Measurements from ENCODE around the gene WDR88. TPM values are rescaled to one million over a fixed set of nuclear protein-coding genes. Genes with fewer than 3 reads are reported as not detected.

WDR88 gene
- total and polyA plus RNA-seq, 4 donors, result 0.08 TPM; not detected in 2

DNA sequence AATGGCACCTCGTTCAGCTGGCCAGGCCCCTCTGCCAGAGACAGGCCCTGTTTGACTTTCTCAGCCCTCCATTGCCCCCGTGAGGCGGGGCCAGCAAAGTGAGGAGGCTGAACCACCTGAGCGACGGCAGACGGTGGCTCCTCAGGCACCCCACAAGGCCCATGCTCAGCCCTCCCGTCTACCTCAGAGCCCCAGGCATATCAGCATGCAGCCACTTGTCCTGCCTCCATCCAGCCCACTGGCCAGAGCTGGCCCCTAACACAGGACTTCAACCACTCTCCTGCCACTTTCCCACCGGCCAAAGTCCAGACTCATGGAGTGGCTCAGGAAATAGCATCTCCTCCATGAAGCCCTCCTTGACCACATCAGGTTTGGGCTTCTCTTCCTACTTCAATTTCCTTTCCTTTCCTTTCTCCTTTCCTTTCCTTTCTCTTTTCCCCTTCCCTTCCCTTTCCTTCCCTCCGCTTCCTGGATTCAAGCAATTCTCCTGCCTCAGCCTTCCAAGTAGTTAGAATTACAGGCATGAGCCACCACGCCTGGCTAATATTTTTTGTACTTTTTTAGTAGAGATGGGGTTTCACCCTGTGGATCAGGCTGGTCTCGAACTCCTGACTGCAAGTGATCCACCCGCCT is 84.4 kb downstream of the WDR88 start:
- no peaks in the 10 kb centered on the region for H3K36me3 ChIP-seq (ENCODE audit: control insufficient read depth in 4 of 4, insufficient read depth in 3 of 4, low read depth in 1 of 4, low read length in 3 of 4)
- WGBS, result 80% methylated on average over 12 of the region's 12 CpGs
- peaks cover 2 to 13% (median 8%) of the 10 kb centered on the region in 4 donors for H3K4me1 ChIP-seq (ENCODE audit: control insufficient read depth in 4 of 4, insufficient read depth in 4 of 4, low read length in 3 of 4)
- no peak overlapping the region for H3K27ac ChIP-seq (ENCODE audit: low read depth in 1 of 2, low read length in 2 of 2)
- H3K9ac ChIP-seq (ENCODE audit: low read depth in 1 of 2, low read length in 2 of 2), result no peak overlapping the region
- DNase-seq (ENCODE audit: low spot score), result no peak
- H3K27me3 ChIP-seq (ENCODE audit: control insufficient read depth in 4 of 4, insufficient read depth in 4 of 4, low read length in 3 of 4), result no peaks in the 10 kb centered on the region
- no peak overlapping the region for H3K4me3 ChIP-seq (ENCODE audit: low read depth in 1 of 3, low read length in 3 of 3)
- H3K9me3 ChIP-seq (ENCODE audit: control insufficient read depth in 4 of 4, low read length in 3 of 4), result no peaks in the 10 kb centered on the region
- TF ChIP-seq, protein P1, sequence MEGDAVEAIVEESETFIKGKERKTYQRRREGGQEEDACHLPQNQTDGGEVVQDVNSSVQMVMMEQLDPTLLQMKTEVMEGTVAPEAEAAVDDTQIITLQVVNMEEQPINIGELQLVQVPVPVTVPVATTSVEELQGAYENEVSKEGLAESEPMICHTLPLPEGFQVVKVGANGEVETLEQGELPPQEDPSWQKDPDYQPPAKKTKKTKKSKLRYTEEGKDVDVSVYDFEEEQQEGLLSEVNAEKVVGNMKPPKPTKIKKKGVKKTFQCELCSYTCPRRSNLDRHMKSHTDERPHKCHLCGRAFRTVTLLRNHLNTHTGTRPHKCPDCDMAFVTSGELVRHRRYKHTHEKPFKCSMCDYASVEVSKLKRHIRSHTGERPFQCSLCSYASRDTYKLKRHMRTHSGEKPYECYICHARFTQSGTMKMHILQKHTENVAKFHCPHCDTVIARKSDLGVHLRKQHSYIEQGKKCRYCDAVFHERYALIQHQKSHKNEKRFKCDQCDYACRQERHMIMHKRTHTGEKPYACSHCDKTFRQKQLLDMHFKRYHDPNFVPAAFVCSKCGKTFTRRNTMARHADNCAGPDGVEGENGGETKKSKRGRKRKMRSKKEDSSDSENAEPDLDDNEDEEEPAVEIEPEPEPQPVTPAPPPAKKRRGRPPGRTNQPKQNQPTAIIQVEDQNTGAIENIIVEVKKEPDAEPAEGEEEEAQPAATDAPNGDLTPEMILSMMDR (IDR thresholded peaks at IDR 0.05; ENCODE audit: low read depth, low read length, missing input control), result no peak
- TF ChIP-seq, protein P2, sequence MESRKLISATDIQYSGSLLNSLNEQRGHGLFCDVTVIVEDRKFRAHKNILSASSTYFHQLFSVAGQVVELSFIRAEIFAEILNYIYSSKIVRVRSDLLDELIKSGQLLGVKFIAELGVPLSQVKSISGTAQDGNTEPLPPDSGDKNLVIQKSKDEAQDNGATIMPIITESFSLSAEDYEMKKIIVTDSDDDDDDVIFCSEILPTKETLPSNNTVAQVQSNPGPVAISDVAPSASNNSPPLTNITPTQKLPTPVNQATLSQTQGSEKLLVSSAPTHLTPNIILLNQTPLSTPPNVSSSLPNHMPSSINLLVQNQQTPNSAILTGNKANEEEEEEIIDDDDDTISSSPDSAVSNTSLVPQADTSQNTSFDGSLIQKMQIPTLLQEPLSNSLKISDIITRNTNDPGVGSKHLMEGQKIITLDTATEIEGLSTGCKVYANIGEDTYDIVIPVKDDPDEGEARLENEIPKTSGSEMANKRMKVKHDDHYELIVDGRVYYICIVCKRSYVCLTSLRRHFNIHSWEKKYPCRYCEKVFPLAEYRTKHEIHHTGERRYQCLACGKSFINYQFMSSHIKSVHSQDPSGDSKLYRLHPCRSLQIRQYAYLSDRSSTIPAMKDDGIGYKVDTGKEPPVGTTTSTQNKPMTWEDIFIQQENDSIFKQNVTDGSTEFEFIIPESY (IDR thresholded peaks at IDR 0.05), result no peak
- TF ChIP-seq, protein P3, sequence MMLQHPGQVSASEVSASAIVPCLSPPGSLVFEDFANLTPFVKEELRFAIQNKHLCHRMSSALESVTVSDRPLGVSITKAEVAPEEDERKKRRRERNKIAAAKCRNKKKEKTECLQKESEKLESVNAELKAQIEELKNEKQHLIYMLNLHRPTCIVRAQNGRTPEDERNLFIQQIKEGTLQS (IDR thresholded peaks at IDR 0.05), result no peak
- TF ChIP-seq YY1 (IDR thresholded peaks at IDR 0.05) (no peak), FOXA1 (IDR thresholded peaks at IDR 0.05) (no peak), HNF4A (conservative IDR thresholded peaks at IDR 0.05) (no peak), HNF4G (IDR thresholded peaks at IDR 0.05) (no peak), EGR1 (IDR thresholded peaks at IDR 0.05; ENCODE audit: low read depth in 2 of 2) (no peak), JUND (IDR thresholded peaks at IDR 0.05) (no peak), RAD21 (IDR thresholded peaks at IDR 0.05) (no peak), GABPA (IDR thresholded peaks at IDR 0.05 in 1 of 2, conservative IDR thresholded peaks at IDR 0.05 in 1 of 2) (no peak), TAF1 (conservative IDR thresholded peaks at IDR 0.05) (no peak), NR2F2 (IDR thresholded peaks at IDR 0.05) (no peak), SP1 (IDR thresholded peaks at IDR 0.05) (no peak), RXRA (IDR thresholded peaks at IDR 0.05) (no peak)
- TF ChIP-seq, protein P4, sequence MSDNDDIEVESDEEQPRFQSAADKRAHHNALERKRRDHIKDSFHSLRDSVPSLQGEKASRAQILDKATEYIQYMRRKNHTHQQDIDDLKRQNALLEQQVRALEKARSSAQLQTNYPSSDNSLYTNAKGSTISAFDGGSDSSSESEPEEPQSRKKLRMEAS (IDR thresholded peaks at IDR 0.05), result no peak
- TF ChIP-seq, protein P5, sequence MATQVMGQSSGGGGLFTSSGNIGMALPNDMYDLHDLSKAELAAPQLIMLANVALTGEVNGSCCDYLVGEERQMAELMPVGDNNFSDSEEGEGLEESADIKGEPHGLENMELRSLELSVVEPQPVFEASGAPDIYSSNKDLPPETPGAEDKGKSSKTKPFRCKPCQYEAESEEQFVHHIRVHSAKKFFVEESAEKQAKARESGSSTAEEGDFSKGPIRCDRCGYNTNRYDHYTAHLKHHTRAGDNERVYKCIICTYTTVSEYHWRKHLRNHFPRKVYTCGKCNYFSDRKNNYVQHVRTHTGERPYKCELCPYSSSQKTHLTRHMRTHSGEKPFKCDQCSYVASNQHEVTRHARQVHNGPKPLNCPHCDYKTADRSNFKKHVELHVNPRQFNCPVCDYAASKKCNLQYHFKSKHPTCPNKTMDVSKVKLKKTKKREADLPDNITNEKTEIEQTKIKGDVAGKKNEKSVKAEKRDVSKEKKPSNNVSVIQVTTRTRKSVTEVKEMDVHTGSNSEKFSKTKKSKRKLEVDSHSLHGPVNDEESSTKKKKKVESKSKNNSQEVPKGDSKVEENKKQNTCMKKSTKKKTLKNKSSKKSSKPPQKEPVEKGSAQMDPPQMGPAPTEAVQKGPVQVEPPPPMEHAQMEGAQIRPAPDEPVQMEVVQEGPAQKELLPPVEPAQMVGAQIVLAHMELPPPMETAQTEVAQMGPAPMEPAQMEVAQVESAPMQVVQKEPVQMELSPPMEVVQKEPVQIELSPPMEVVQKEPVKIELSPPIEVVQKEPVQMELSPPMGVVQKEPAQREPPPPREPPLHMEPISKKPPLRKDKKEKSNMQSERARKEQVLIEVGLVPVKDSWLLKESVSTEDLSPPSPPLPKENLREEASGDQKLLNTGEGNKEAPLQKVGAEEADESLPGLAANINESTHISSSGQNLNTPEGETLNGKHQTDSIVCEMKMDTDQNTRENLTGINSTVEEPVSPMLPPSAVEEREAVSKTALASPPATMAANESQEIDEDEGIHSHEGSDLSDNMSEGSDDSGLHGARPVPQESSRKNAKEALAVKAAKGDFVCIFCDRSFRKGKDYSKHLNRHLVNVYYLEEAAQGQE (IDR thresholded peaks at IDR 0.05), result no peak
